HG02852 (cell line): ENCODE results near the gene ZDHHC14.
"Not testable (repeated sequence)": the region's sequence is repeated elsewhere in the genome, so short reads cannot be mapped to it uniquely, and the experiment has no call there.

Experiments
- ATAC-seq: cut with Tn5 transposase; IDR thresholded peaks from one replicate; pipeline ENCODE4 v1.9.1; 2021; ENCODE audit warnings: mild to moderate bottlenecking, moderate library complexity; ENCODE audit not compliant: unreplicated experiment

Gene ZDHHC14

DNA sequence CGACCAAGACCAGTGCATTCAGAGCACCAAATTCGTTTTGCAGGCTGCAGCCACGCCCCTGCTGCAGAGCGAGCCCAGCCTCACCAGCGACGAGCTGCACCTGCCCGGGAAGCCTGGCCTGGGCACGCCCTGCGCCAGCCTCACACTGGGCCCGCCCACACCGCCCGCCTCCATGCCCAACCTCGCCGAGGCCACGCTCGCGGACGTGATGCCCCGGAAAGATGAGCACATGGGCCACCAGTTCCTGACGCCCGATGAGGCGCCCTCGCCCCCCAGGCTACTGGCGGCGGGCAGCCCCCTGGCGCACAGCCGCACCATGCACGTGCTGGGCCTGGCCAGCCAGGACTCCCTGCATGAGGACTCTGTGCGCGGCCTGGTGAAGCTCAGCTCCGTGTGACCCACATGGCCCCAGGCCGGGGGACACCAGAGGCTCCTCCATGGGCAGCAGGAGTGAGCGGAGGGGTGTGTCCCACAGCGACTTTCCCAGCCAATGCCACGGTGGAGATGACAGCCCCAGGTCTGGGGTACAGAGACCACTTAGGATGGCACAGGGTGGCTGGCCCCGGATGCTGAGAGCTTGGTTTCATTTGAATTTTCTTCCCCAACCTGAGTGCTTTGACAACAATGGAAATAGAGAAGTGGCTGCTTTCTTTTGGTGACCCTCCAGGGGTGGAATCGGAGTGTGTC, 291.9 kb downstream of the ZDHHC14 start:
- ATAC-seq, result no peak

GRCh38 chr6:157673596-157673995, 292.6 kb downstream of the ZDHHC14 start:
- ATAC-seq, result no peak

DNA sequence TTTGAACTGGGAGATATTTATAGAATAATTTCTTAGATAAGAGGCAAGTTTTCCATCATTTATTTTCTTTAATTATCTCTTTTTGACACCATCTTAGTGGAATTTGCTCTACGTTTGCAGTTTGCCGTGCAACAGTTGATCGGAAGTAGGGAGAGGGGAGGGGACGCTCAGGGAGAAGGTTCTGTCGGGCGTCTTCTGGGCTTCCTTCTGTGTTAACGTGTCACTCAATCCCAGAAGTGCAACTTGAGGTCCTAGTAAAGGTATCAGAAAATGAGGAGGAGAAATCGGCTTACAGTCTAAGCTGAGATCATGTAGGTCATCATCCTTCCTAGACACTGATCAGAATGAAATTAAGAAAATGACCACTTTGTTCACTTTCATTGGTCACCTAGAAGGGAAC, 293.1 kb downstream of the ZDHHC14 start:
- ATAC-seq, result no peak

GRCh38 chr6:157675831-157676230, 294.8 kb downstream of the ZDHHC14 start:
- no peak for ATAC-seq

- no peak for ATAC-seq
Observed at GRCh38 chr6:157676241-157676640, 295.3 kb downstream of the ZDHHC14 start.

GRCh38 chr6:157677235-157677634, 296.2 kb downstream of the ZDHHC14 start:
- no peak for ATAC-seq

DNA sequence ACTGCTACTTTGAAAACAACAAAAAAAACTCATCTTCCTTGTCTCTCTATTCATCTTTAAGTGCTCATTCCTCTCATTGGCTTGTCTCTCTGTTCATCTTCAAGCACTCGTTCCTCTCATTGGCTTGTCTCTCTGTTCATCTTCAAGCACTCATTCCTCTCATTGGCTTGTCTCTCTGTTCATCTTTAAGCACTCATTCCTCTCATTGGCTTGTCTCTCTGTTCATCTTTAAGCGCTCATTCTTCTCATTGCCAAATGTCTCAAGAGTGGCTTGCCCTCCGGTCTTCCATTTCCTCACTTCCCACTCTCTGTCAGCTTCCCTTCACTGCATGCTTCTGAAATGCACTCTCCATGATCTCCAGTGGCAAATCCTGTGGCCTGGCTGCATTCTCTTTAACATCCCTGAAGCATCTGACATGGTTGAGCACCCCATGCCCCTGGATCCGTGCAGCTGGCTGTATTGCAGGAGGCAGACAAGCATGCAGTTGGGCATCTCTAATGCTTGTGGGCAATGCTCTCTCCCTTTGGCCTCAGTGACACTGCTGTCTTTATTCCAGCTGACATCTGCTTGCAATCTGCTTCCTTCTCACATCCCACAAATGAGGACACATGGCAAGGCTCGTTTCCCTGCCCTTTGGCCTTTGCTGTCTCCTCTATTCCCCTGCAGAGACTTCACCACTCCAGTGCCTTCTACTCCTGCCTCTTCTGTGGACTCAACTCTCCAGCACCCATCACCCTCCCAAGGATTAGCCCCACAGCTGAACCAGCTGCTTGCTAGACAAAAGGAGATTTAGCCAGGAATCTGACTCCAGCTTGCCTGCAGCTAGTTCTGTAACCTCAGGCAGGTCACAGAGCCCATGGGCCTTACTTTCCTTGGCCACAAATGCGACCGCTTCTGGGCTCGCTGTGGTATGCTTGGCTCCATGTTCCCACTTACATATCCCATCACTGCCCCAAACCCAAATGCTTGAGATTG, 298.9 kb downstream of the ZDHHC14 start:
- ATAC-seq, result no peak

GRCh38 chr6:157681041-157681650, 300.2 kb downstream of the ZDHHC14 start:
- no peak for ATAC-seq

GRCh38 chr6:157682856-157683481, 302.0 kb downstream of the ZDHHC14 start:
- ATAC-seq, result no peak

GRCh38 chr6:157683707-157684106, 302.7 kb downstream of the ZDHHC14 start:
- no peak for ATAC-seq

DNA sequence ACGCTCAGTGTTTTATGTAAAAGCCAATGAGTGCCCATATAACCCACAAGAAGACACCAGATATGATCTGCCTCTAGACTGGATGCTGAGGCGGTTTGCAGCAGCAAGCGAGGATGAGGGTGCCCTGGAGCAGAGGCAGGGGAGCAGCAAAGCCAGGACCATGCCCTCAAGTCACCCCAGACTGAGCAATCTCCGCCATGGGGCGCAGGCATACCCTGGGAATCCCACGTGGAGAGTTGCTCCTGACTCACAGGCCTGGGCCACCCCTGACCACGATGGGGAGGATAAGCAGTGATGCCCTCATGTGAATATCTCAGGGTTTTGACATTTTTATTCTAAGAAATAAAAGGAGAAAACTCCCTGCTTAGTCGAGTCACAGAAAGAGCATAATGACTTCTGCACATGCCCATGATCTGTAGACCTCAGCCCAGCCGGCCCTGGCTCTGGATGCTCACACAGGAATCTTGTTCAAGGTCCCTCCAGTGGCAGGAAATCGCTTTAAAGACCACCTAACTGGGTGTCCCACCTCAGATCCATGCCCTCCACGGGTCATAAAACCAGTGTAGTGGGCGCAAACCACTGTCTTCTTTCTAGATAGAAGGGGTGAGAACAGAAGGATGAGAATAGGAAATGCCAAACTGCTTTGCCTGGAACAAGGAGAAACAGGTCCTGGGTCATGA, 303.8 kb downstream of the ZDHHC14 start:
- no peak for ATAC-seq

- no peak for ATAC-seq
Observed at GRCh38 chr6:157685596-157686280, 304.7 kb downstream of the ZDHHC14 start.

GRCh38 chr6:157688275-157688959, 307.4 kb downstream of the ZDHHC14 start:
- ATAC-seq, result no peak

DNA sequence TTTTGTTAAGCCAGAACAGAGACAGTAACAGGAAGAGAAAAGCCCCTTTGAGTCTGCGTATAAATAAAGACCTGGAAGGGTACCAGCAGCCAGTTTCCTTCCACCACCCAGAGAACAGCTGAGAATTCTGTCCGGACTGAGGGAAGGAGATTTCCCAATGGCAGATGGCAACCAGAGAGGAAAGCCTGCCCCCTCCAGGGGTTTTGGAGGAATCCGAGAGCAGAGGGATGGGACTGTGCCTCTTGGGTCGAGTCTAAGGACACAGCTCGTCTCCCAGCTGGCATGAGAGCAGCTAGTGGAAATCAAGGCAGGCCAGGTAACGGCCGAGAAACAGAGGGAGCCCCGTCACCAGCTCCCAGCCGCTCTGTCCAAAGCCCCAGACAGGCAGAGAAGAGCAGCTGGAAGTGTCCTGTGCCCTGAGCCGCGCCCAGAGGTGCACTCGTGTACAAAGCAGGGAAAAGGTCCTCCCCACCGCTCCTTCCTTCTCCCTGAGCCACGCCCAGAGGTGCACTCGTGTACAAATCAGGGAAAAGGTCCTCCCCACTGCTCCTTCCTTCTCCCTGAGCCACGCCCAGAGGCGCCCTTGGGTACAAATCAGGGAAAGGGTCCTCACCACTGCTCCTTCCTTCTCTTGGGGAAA, 308.1 kb downstream of the ZDHHC14 start:
- ATAC-seq, result no peak

DNA sequence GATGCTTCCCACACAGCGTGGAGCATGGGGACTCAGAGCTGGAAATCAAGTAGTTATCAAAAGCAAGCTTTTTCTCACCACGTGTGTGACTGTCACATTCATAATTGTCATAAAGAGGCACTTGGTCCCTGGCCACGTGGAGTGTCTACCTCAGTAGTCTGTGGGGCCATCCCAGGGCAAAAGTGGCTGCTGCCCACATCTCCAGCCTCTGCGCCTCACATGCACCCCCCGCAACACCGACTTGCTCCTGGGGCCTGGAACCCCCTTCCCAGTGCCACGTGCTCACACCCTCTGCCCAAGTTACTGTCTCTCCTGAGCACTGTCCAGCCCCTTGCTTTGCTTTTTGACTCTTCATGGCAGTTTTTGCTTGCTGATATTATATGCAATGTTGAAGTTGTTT, 308.9 kb downstream of the ZDHHC14 start:
- no peak for ATAC-seq

DNA sequence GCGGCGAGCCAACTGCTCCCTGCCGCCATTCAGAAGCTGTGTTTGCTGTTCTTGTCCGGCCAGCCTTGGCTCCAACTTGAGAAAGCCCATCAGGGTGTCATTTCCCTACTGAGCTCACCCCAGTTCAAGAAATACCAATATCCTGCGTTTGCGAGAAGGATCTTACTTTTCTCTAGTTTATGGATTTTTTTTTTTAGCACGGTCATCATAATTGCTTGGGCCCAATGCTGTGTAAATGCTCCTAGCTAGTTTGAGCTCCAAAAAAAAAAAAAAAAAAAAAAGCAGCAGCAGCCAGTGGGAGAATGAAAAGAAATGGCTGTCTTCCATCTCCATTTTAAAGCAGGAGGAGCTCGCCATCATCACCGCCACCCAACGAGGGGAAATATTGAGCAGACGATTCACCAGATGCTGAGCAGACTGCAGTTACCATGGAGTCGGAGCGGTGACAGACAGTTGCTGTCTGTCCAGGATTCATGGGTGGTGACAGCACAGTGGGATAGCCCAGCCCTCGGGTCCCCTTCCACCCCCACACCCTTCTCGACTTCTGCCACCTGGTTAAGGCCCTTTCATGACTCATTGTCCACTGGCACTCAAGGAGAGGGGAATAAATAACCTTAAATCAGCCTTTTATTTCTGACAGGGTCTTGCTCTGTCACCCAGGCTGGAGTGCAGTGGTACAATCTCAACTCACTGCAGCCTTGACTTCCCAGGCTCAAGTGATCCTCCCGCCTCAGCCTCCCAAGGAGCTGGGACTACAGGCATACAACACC, 309.6 kb downstream of the ZDHHC14 start:
- no peak for ATAC-seq

DNA sequence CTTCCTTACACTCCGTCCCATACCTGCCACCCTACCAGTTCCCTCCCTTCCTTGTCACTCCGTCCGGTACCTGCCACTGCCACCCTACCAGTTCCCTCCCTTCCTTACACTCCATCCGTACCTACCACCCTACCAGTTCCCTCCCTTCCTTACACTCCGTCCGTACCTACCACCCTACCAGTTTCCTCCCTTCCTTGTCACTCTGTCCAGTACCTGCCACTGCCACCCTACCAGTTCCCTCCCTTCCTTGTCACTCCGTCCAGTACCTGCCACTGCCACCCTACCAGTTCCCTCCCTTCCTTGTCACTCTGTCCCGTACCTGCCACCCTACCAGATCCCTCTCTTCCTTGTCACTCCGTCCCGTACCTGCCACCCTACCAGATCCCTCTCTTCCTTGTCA, 310.6 kb downstream of the ZDHHC14 start:
- not testable (repeated sequence) for ATAC-seq

- ATAC-seq, result no peak
Observed at GRCh38 chr6:157693867-157694266, 312.9 kb downstream of the ZDHHC14 start.
